ENCODE measurements around the gene LOXL3. TPM values are rescaled to one million over a fixed set of nuclear protein-coding genes. Genes with fewer than 3 reads are reported as not detected.
A peak's percentile ranks its signal among the peaks of the same experiment; 100 is the strongest.

LOXL3 gene
- total and polyA plus RNA-seq, 2 of the 8 experiments (the other 6 are each of a cell fraction or from before 2014, with no cell fraction given), result 22.4 to 27.2 TPM

DNA sequence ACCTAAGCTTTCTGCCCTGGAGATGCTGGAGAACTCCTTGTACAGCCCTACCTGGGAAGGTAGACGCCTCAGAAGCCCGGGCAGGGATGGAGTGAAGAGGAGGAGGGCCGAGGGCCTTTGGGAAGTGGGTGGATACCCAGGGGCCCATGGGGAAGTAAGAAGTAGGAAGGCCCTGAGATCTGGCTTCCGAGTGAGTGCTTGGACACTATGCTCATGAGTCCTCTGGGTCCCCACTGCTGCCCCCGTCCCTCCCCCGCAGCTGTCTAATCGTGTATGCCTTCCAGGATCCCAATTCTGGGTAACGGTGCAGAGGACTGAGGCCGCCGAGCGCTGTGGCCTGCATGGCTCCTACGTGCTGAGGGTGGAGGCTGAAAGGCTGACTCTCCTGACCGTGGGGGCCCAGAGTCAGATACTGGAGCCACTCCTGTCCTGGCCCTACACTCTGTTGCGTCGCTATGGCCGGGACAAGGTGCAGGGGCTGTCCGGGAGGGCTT lies 1.9 kb upstream of the LOXL3 start:
- Histone ChIP-seq H3K4me3 (ENCODE audit: extremely low read depth in 1 of 4, insufficient read depth in 2 of 4, low read depth in 3 of 4, low read length in 4 of 4) (peak overlapping the region; percentile 83 to 94 (median 90)), H3K27ac (ENCODE audit: low read depth, low read length) (no peak overlapping the region), H2BK20ac (ENCODE audit: low read length) (no peak overlapping the region), H3K36me3 (ENCODE audit: control insufficient read depth in 2 of 4, insufficient read depth in 4 of 4, low read length in 3 of 4) (peaks cover 0 to 3% (median 0%) of the 10 kb centered on the region in 4 experiments; a peak in 1 of 8 replicates), H3K9me3 (ENCODE audit: insufficient read depth in 2 of 2, low read depth in 1 of 2, low read length in 1 of 2) (no peaks in the 10 kb centered on the region), H3K23me2 (ENCODE audit: low read depth, low read length) (peaks cover 18% of the 10 kb centered on the region), H3K18ac (ENCODE audit: extremely low read depth, low read length) (0 out of 2 replicates have a peak overlapping the region, but pooled peaks have one; percentile 25), H3K9ac (replicated peaks in 1 of 4; ENCODE audit: extremely low read depth in 1 of 4, low read depth in 3 of 4, low read length in 3 of 4) (peak overlapping the region in 1 of 4 experiments; percentile 20; a peak in 2 of 7 replicates), H3K4ac (replicated peaks; ENCODE audit: insufficient read length, low read depth, low read length) (no peak overlapping the region), H3K4me2 (ENCODE audit: insufficient read depth in 1 of 2, low read depth in 2 of 2, low read length in 2 of 2) (peak overlapping the region; percentile 93 to 94), H4K91ac (replicated peaks; ENCODE audit: insufficient read length, low read length) (no peak overlapping the region), H3K79me1 (ENCODE audit: low read depth, low read length) (no peaks in the 10 kb centered on the region; the same call in 1 of the 2 replicates), H3K79me2 (ENCODE audit: control insufficient read depth in 1 of 2, insufficient read depth in 2 of 2, low read length in 2 of 2) (no peaks in the 10 kb centered on the region), H3K23ac (ENCODE audit: insufficient read length) (no peak overlapping the region), H3K14ac (ENCODE audit: insufficient read length) (no peak overlapping the region), H3K4me1 (replicated peaks in 1 of 4; ENCODE audit: control insufficient read depth in 3 of 4, insufficient read depth in 4 of 4, low read length in 3 of 4) (peaks cover 0 to 14% (median 8%) of the 10 kb centered on the region in 4 experiments; a peak in 6 of 7 replicates), H2BK120ac (replicated peaks; ENCODE audit: low read depth, low read length) (no peak overlapping the region), H3K56ac (replicated peaks; ENCODE audit: insufficient read length, low read depth, low read length) (no peak overlapping the region), H4K8ac (ENCODE audit: extremely low read depth, insufficient read depth, low read length) (no peak overlapping the region; the same call in 1 of the 2 replicates), H2AK5ac (ENCODE audit: low read depth, low read length) (no peak overlapping the region), H4K5ac (ENCODE audit: insufficient read length, low read depth, low read length) (no peak overlapping the region), H2BK5ac (ENCODE audit: low read depth, low read length) (no peak overlapping the region), H2AFZ (ENCODE audit: low read length) (no peak overlapping the region), H2BK15ac (ENCODE audit: low read length) (no peak overlapping the region), H4K20me1 (replicated peaks in 1 of 2; ENCODE audit: control insufficient read depth in 1 of 2, insufficient read depth in 2 of 2, low read length in 2 of 2) (peaks cover 2 to 4% of the 10 kb centered on the region in 2 experiments), H3K27me3 (replicated peaks in 1 of 4; ENCODE audit: control insufficient read depth in 3 of 4, extremely low read depth in 1 of 4, insufficient read depth in 3 of 4, low read length in 3 of 4) (peaks cover 0 to 46% (median 27%) of the 10 kb centered on the region in 4 experiments; a peak in 6 of 7 replicates), H2BK12ac (ENCODE audit: low read depth, low read length) (no peak overlapping the region; the same call in 1 of the 2 replicates)
- WGBS, 2 experiments (ENCODE audit: extremely low coverage in 1 of 2, insufficient coverage in 1 of 2, insufficient read length in 1 of 2, insufficient replicate concordance in 2 of 2, low coverage in 1 of 2, low lambda C conversion rate in 2 of 2, missing lambda C conversion rate in 1 of 2), result 66% methylated on average over 17 of the region's 17 CpGs; no CpG with 5 or more reads in 1 of the 2 experiments
- TF ChIP-seq FOSL1 (IDR thresholded peaks at IDR 0.05; ENCODE audit: insufficient read depth, low read depth, low read length) (no peak), SUZ12 (IDR thresholded peaks at IDR 0.05; ENCODE audit: low read length) (0 out of 2 replicates have a peak, but pooled peaks have one; percentile 23), CTBP2 (IDR thresholded peaks at IDR 0.05; ENCODE audit: borderline replicate concordance, insufficient read depth, insufficient read length, low read length) (no peak), TAF1 (IDR thresholded peaks at IDR 0.05; ENCODE audit: low read depth, low read length) (no peak), EGR1 (IDR thresholded peaks at IDR 0.05; ENCODE audit: borderline replicate concordance, low read depth, low read length) (no peak), EZH2 (IDR thresholded peaks at IDR 0.05; ENCODE audit: low read depth, low read length, severe bottlenecking) (no peak), CHD1 (IDR thresholded peaks at IDR 0.05; ENCODE audit: low read depth, low read length) (no peak)
- DNase-seq (ENCODE audit: low read depth in 1 of 2, low spot score in 2 of 2) (no peak), FAIRE-seq (no peak)
- ChIA-PET CTCF (ENCODE audit: partially characterized antibody) (interaction anchor here (0.5 to 7.5 kb wide), 5 partner anchors 8 to 704 kb away, joined by 3 to 56 read pairs (median 4); partner anchors contain the start of genes CCDC142 and TTC31), POLR2A (ENCODE audit: partially characterized antibody) (interaction anchor here (0.6 to 2.6 kb wide), 11 partner anchors 9 to 72 kb away, joined by 3 to 16 read pairs (median 3); partner anchors contain the start of genes AUP1, CCDC142, HTRA2 and TTC31)
